OCI-M2 (cell line): ENCODE measurements around the gene MREG.
"Not testable (repeated sequence)": the region's sequence is repeated elsewhere in the genome, so short reads cannot be mapped to it uniquely, and the experiment has no call there.

ENCODE experiments used
- DNase-seq: peaks from one replicate; lab custom pipeline; 2025; ENCODE audit not compliant: unreplicated experiment; lab: John Stamatoyannopoulos, UW

MREG gene

DNA sequence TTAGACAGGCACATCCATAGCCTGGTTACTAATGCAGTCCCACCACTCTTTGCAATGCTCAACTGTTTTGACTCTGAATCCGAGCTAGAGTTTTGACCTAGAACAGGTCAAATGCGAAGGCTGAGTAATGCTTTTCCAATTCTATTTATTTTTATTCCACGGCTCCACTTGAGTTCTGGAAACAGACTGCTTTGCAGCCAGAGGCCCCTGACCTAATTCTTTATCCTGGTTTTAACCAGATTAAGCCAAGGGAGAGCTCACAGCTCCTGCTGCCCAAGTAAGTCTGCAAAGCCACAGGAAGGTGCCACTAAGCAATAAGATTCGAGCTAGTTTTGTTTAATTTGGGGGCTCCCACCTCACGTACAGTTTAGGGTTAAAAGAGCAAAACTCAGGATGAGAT, 51.4 kb downstream of the MREG start:
- no peak for DNase-seq

DNA sequence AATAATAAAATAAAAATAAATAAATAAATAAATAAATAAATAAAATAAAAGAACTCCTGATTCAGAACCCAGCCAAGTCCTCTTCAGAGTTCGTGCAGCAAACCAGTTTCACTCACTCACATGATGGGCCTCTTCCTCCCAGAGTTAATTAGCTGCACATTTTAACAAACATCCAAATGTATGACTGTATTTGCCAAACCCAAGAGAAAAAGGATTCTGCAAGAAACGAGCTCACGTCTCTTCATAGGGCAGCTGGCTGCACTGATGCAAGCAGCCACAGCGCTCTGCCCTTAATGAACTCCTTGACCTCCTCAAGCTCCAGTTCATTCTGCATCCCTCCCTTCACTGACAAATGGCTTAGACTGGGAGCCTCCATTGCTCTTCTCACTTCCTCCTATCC, 55.1 kb downstream of the MREG start:
- no peak for DNase-seq

GRCh38 chr2:215957354-215958122, 55.8 kb downstream of the MREG start:
- DNase-seq = not testable (repeated sequence)

DNA sequence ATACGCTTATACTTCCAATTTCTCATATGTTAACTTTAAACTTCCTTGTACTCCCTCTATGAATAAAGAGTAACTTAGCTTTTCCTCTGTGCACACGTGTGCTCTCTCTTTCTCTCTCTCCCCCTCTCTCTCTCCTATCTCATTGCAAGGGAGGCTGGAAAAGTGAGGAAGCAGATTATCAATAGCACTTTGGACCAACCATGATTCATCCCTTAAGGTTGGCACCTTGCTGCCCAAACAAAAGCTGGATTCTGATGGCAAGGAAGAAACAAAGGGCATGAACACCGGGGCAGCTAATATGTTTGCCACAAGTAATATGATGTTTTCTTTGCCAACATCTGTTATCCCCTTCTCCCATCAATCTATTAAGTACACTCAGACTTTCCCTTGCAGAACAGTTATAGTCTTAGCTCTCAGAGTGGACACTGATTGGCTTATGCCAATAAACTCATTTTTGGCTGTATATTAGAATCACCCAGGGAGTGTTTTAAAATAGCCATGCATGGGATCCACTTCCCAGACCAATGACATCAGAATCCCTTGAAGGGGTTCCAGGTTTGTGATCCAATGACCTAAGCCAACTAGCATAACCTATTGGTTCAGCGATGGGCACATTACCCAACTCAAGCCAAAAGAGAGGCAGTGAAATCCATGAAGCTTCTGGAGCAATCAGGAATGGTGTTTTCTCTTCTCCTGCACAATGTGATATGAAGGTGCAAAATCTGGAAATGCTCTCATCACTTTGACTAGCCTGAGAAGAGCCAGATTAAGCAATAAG, 60.3 kb downstream of the MREG start:
- DNase-seq = no peak

DNA sequence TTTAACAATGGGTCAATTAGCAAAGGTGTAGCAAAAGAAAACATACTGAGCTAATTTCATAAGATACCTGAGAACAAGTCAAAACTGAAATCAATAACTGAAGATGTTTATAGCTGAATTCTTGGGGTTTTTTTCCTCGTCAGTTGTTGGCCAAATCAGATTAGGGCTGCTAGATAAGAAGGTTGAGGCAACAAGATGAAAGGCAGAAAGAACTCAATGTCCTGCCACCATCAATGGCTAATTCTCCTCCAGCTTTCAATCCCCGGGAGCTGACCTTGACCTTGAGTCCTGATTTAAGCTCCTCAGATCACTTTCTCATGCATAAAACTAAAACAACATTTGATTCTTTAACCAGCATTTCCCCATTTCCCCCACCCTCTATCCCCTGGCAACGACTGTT, 61.8 kb downstream of the MREG start:
- DNase-seq = no peak

GRCh38 chr2:215949991-215950404, 63.4 kb downstream of the MREG start:
- no peak for DNase-seq

- no peak for DNase-seq
Observed at GRCh38 chr2:215948051-215948450, 65.3 kb downstream of the MREG start.

- DNase-seq = no peak
Observed at GRCh38 chr2:215946586-215946985, 66.8 kb downstream of the MREG start.

DNA sequence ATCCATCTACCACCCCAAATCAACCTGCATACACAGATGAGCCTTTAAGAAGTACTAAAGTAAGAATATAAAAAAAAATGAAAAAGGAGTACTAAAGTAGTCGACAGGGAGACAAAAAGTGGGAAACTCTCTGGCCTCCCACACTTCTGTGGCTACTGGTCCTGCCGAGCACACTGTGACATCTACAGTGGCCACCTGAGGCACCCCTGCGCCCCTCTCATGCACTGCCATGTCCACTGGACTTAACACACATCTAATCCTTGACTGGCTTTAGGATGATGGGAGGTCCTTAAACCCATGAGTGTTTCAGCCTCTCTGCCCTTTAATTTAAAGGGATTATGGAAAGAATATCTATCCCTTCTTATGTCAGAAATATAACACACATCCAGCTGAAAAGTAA, 71.2 kb downstream of the MREG start:
- no peak for DNase-seq

DNA sequence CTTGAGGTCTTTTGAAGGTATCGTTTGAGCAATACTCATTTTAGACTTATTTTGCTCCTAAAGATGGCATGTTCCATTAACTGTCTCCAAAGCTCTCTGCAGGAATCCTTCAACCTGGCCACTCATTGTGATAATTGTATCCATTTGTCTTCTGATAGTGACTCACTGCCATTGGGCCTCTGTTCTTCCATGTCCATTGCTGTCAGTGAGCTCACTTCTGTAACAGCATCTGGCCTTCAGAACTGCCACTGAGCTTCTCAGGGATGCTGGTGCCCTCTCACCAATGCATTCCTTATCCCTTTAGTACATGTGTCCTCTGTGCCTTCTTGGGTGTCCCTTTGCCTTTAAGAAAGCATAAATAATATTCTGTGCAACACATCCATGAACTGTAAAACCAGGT, 71.6 kb downstream of the MREG start:
- no peak for DNase-seq

- DNase-seq = no peak
Observed at GRCh38 chr2:215940645-215941184, 72.6 kb downstream of the MREG start.

DNA sequence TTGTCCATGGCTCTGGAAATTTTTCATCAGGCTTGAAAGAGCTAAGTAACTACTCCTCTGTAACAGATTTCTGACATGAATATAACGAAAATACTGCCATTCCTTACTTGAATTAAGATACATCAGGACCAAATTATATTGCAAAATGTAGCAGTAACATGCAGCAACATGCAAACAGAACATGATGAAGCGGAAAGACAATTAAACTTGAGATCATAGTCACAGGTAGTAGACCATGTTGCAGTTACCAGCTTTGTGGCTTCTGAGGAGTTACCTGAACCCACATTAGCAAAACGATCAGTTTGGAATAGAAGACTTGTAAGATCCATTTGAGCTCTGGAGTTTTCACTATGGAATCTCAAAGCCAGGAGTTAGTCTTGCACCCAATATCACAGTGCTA, 76.2 kb downstream of the MREG start:
- DNase-seq = no peak

DNA sequence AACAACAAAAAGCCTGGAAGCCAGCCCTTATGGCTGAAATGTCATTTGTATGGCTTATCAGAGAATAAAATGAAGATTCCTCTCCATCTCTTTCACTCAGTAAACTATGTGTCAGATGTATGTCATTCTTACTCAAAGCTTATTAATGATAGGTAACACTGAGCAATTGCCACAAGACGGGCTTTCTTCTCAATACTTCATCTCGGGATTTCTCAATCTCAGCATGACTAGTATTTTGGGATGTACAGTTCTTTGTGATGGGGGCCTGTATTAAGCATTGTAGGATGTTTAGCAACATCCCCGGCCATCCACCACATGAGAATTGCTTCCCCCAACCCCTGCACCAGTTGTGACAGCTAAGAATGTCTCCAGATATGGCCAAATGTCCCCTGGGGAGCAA, 80.2 kb downstream of the MREG start:
- DNase-seq = no peak

GRCh38 chr2:215931256-215931903, 82.0 kb downstream of the MREG start:
- DNase-seq = peak; percentile 39

DNA sequence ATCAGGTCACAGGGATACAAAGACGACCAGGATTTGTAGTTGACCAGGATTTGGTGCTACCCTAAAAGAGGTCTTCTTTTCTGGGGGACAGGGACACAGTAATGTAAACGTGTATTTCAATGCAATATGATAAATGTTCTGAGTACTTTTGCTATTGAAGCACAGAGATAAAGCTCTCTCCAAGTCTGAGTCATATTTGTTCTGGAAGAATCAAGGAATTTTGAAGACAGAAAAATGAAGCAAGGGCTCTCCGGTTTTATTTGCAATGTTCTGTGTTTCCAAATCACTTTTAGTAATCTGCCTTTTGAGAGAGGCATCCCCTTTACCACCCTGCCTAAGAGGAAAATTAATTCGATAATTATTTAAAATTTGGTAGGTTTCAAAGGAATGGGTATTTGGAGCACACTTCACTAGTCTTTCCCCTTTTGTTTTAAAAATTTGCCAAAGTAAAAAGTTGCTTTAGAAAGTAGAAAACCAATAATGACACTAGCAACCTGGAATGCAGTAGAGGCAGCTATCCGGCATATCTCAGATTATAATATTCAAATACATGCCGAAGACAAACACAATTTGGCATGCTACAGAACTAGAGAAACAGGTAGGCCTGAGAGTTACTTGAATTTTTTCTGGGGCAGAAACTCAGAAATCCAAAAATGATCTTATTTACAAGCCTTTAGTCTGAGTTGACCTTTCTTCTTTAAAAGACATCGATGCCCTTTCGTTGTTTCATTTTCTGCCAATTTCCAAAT, 82.7 kb downstream of the MREG start:
- no peak for DNase-seq

DNA sequence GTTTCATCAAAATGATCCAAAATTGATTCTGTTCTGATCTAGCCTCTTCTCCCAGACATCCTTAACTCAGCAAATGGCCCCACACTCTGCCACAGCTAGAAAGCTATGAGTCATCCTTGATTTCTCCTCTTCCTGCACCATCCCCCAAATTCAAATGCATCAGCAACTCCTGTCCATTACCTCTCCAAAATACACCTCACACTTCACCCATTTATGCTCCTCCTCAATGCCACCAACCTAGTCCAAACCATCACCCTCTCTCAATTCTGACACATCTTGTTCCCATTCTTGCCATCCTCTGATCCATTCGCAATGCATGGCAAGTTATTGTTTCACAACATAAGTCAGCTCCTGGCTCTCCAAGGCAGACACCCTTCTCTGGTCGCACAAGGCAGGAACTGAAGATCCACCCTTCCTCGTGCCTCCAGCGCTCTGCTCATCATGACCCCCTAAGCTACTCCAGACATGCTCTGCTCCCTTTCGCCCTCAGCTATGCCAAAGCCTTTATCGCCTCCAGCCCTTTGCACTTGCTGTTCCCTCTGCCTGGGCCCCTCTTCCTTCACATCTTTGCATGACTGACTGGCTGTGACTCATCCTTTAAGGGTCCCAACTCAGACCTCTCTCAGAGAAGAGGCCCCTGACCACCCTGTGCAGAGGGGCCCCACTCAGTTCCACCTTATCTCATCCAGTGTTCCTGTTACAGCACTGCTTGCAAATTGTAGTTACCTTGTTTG, 83.6 kb downstream of the MREG start:
- no peak for DNase-seq

DNA sequence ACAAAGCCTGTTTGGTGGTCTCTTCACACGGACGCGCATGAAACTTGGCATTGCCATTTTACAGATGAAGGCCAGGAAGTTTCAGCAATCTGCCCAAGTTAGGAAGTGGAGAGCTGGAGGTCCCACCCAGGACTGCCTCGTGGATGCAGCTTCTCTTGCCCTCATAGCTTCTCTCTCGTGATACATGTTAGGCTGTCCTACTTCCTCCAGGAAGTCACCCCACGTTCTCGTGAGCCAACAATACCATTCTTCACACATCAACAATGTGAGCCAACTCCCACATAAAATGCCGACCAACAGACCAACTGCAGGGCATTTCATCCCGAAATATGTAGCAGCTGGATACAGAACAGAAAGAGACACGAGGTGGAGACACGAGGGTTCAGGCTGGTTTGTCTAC, 85.3 kb downstream of the MREG start:
- no peak for DNase-seq

DNA sequence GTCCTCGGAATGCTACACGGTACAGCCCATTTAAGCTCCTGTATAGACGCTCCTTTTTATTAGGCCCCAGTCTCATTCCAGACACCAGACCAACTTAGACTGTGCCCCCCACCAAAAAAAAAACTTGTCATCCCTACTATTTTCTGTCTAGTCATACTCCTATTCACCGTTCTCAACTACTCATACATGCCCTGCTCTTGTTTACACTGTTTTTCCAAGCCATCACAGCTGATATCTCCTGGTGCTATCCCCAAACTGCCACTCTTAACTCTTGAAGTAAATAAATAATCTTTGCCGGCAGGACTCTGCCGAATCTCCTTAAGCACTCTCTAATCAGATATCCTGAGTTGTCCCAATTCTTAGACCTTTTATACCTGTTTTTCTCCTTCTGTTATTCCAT, 86.4 kb downstream of the MREG start:
- not testable (repeated sequence) for DNase-seq

DNA sequence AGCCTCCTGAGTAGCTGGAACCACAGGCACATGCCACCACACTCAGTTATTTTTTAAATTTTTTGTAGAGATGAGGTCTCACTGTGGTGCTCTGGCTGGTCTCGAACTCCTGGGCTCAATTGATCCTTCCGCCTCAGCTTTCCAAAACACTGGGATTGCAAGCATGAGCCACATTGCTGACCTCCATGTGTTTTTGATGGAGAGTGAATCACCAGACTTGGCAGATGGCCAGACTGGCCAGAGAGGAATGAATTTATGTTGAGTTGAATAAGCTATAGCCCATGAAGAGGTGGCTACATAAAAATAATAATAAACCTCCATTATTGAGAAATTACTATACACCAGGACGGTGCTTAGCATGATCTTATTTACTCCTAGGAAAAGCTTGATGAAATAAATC, 91.5 kb downstream of the MREG start:
- DNase-seq = no peak
